K562 (cell line): ENCODE results near the gene LGALS16. TPM values are rescaled to one million over a fixed set of nuclear protein-coding genes. Genes with fewer than 3 reads are reported as not detected.

Source experiments
- ATAC-seq: fragments of 200-7000 bp; cut with Tn5 transposase; 3 replicates; pipeline ENCODE4 v1.9.1; 2020; ENCODE audit warnings: moderate library complexity
- BruUV-seq: library from RNA; stranded (reverse); fragments of 400-500 nt; replicated peaks from 2 replicates; lab custom pipeline; 2021; lab: Mats Ljungman, UMichigan
- CTCF ChIA-PET: fragments of 300-600 bp; formaldehyde crosslinking; extraction: SDS; loops from one replicate; lab custom pipeline; 2021; ENCODE audit warnings: low intra/inter-chr PET ratio; lab: Yijun Ruan, JAX
- POLR2A ChIA-PET: fragments of 300-600, 350-650 bp; sonication (Branson Sonifier 250); formaldehyde crosslinking; extraction: SDS; loops from one replicate; lab custom pipeline; 2021; ENCODE audit warnings: antibody characterized with exemption, inconsistent platforms; lab: Yijun Ruan, JAX
- DNase-seq, 4 experiments: peaks; one replicate each; pipeline versions ENCODE4 v3.0.0 to v3.0.0-alpha.2; 2011 to 2018; ENCODE audit warnings: low spot score in 3 of 4, mixed read lengths in 3 of 4; ENCODE audit errors: extremely low read depth in 1 of 4
- FAIRE-seq: peaks from 2 replicates; lab custom pipeline; 2011; peaks lifted over from hg19 to GRCh38; lab: Jason Lieb, UNC
- H2AFZ ChIP-seq: 2 replicates; pipeline ENCODE4 v1.6.0; 2011; ENCODE audit warnings: low read depth, low read length, control low read depth, inconsistent platforms
- H3K27ac ChIP-seq: fragments of 200-600 bp; 3 replicates; pipeline ENCODE4 v1.8.0; 2011; ENCODE audit warnings: low read depth, mild to moderate bottlenecking, control low read depth, inconsistent platforms, low read length, moderate library complexity, mixed read lengths; ENCODE audit errors: extremely low read depth
- H3K27me3 ChIP-seq, 2 experiments: fragments of 300-600 bp in 1 of 2; 2 replicates in 1 of 2; 3 replicates in 1 of 2; pipeline versions ENCODE4 v1.6.0 to v1.8.0; 2011; ENCODE audit warnings: inconsistent platforms in 2 of 2, low read length in 2 of 2, mild to moderate bottlenecking in 1 of 2, mixed read lengths in 1 of 2, moderate library complexity in 1 of 2; ENCODE audit not compliant: control insufficient read depth in 2 of 2, insufficient read depth in 2 of 2
- H3K36me3 ChIP-seq: fragments of 300-600 bp; 3 replicates; pipeline ENCODE4 v1.8.0; 2011; ENCODE audit warnings: mild to moderate bottlenecking, low read length, inconsistent platforms; ENCODE audit not compliant: control insufficient read depth, insufficient read depth
- H3K4me1 ChIP-seq, 2 experiments: fragments of 200-600 bp in 1 of 2; replicated peaks in 1 of 2; 2 replicates in 1 of 2; 3 replicates in 1 of 2; pipeline versions ENCODE4 v1.5.1 to v1.8.0; 2011; ENCODE audit warnings: inconsistent platforms in 2 of 2, low read length in 2 of 2, mild to moderate bottlenecking in 1 of 2, mixed read lengths in 1 of 2, moderate library complexity in 1 of 2; ENCODE audit not compliant: control insufficient read depth in 2 of 2, insufficient read depth in 2 of 2
- H3K4me2 ChIP-seq: 2 replicates; pipeline ENCODE4 v1.6.1; 2011; ENCODE audit warnings: low read length, control low read depth, inconsistent platforms, mixed read lengths; ENCODE audit not compliant: insufficient read depth
- H3K4me3 ChIP-seq: fragments of 200-600 bp; sonication (generic), shearing (Covaris generic); 2 replicates; pipeline ENCODE4 v1.5.1; 2016; ENCODE audit warnings: control low read depth, inconsistent platforms
- H3K79me2 ChIP-seq: fragments of 200-600 bp; 3 replicates; pipeline ENCODE4 v1.8.0; 2011; ENCODE audit warnings: low read length, inconsistent platforms; ENCODE audit not compliant: control insufficient read depth, insufficient read depth
- H3K9ac ChIP-seq, 2 experiments: 2 replicates each; pipeline versions ENCODE4 v1.6.0 to v1.6.1; 2011; ENCODE audit warnings: low read depth in 2 of 2, low read length in 2 of 2, control low read depth in 1 of 2, inconsistent platforms in 1 of 2, mild to moderate bottlenecking in 1 of 2, mixed read lengths in 1 of 2; ENCODE audit not compliant: insufficient read depth in 1 of 2
- H3K9me1 ChIP-seq: one replicate; pipeline ENCODE4 v1.6.0; 2011; ENCODE audit warnings: inconsistent platforms, mild to moderate bottlenecking, low read length, moderate library complexity; ENCODE audit not compliant: control insufficient read depth, insufficient read depth
- H3K9me3 ChIP-seq: replicated peaks from 2 replicates; pipeline ENCODE4 v1.5.1; 2011; ENCODE audit warnings: low read depth, low read length, inconsistent platforms; ENCODE audit not compliant: control insufficient read depth, insufficient read depth
- H4K20me1 ChIP-seq: replicated peaks from 2 replicates; pipeline ENCODE4 v1.6.1; 2011; ENCODE audit warnings: low read length, inconsistent platforms, mixed read lengths; ENCODE audit not compliant: control insufficient read depth, insufficient read depth
- DEAF1 ChIP-seq: fragments of 450-650 bp; formaldehyde crosslinking; IDR thresholded peaks from 2 replicates; pipeline ENCODE4 v1.4.0; 2020; ENCODE audit warnings: mild to moderate bottlenecking, moderate library complexity
- DPF2 ChIP-seq: fragments of 450-650 bp; IDR thresholded peaks from 2 replicates; pipeline ENCODE4 v1.6.1; 2016
- ETS2 ChIP-seq: IDR thresholded peaks from 2 replicates; pipeline ENCODE4 v1.6.1; 2016; ENCODE audit warnings: borderline replicate concordance, missing genetic modification characterization, mild to moderate bottlenecking, moderate library complexity, missing compliant biosample characterization; ENCODE audit not compliant: poor library complexity, severe bottlenecking
- MYBL2 ChIP-seq, 2 experiments: fragments of 450-650 bp in 1 of 2; sonication (generic) in 1 of 2; formaldehyde crosslinking in 1 of 2; IDR thresholded peaks; 2 replicates each; pipeline versions ENCODE4 v1.6.1 to v1.8.1; 2017 to 2022; ENCODE audit warnings: borderline replicate concordance in 1 of 2, inconsistent platforms in 1 of 2, low read depth in 1 of 2, mild to moderate bottlenecking in 1 of 2, missing genetic modification reagents in 1 of 2, moderate library complexity in 1 of 2
- NCOA2 ChIP-seq, 2 experiments: fragments of 450-650 bp; IDR thresholded peaks; 2 replicates each; pipeline ENCODE4 v1.6.1; 2018; ENCODE audit warnings: mild to moderate bottlenecking in 2 of 2, moderate library complexity in 1 of 2; ENCODE audit not compliant: partially characterized antibody in 2 of 2
- PHF20 ChIP-seq: fragments of 450-650 bp; IDR thresholded peaks from 2 replicates; pipeline ENCODE4 v1.6.1; 2018; ENCODE audit not compliant: partially characterized antibody
- PKNOX1 ChIP-seq: fragments of 450-650 bp; IDR thresholded peaks from 2 replicates; pipeline ENCODE4 v1.6.1; 2016
- SMARCC2 ChIP-seq: fragments of 450-650 bp; IDR thresholded peaks from 2 replicates; pipeline ENCODE4 v1.6.1; 2017; ENCODE audit warnings: antibody characterized with exemption, moderate library complexity, mild to moderate bottlenecking, low read depth
- TCF3 ChIP-seq: sonication (generic); formaldehyde crosslinking; IDR thresholded peaks from 2 replicates; pipeline ENCODE4 v1.4.0; 2020; ENCODE audit warnings: mild to moderate bottlenecking, missing genetic modification reagents
- ZNF551 ChIP-seq: fragments of 250-450 bp; sonication (Bioruptor Pico); IDR thresholded peaks from 2 replicates; pipeline ENCODE4 v1.5.0; 2021; ENCODE audit warnings: mild to moderate bottlenecking, moderate library complexity
- WGBS: fragments of 100-300 bp; shearing (Covaris generic); methylation state at CpG from one replicate; pipeline ENCODE4 v1.1.6; 2016; ENCODE audit warnings: low coverage, mixed read lengths; ENCODE audit not compliant: insufficient coverage; ENCODE audit errors: missing lambda C conversion rate; 5-methylcytosine and 5-hydroxymethylcytosine counted together
- in situ Hi-C: fragments of 300-500 bp; cut with MboI; formaldehyde crosslinking; loops from 4 replicates; pipeline ENCODE4 v1.15.0; 2018; ENCODE audit warnings: inconsistent platforms, mixed read lengths
- intact Hi-C: fragments of 100-400 bp; cut with micrococcal nuclease; formaldehyde crosslinking; loops from 2 replicates; pipeline ENCODE4 v1.14.2; 2022
- polyA plus RNA-seq, 8 experiments: library from polyadenylated mRNA; depleted of rRNA in 4 of 8; stranded (reverse) in 5 of 8; unstranded in 3 of 8; fragments of >200 nt; fragmentation: Nextera tagmentation in 2 of 8; fragmentation: Illumina TruSeq in 1 of 8; extraction: Ambion mirVana in 2 of 8; extraction: Trizol in 1 of 8; gene quantifications; 2 replicates each; pipeline versions ENCODE4 v1.2.1 to v1.2.3, GENCODE V29; 2011 to 2014; ENCODE audit warnings: inconsistent platforms in 1 of 8, missing spikeins in 1 of 8
- total RNA-seq, 7 experiments: library from RNA; depleted of rRNA in 6 of 7; stranded (reverse); fragments of >200 nt in 6 of 7; fragmentation: Illumina TruSeq in 2 of 7; extraction: Trizol in 2 of 7; gene quantifications; 2 replicates each; pipeline versions ENCODE4 v1.2.1 to v1.2.3, GENCODE V29; 2011 to 2021; ENCODE audit warnings: low replicate concordance in 1 of 7
- TF ChIP-seq, protein P1 (sequence below): fragments of 250-450 bp; sonication (Bioruptor Pico); IDR thresholded peaks from 2 replicates; pipeline ENCODE4 v1.8.0; 2022; ENCODE audit warnings: inconsistent platforms, mild to moderate bottlenecking, moderate library complexity, borderline replicate concordance

The LGALS16 gene
- total and polyA plus RNA-seq, 9 of the 15 experiments (the other 6 are each of a cell fraction or from before 2014, with no cell fraction given) = not detected

DNA sequence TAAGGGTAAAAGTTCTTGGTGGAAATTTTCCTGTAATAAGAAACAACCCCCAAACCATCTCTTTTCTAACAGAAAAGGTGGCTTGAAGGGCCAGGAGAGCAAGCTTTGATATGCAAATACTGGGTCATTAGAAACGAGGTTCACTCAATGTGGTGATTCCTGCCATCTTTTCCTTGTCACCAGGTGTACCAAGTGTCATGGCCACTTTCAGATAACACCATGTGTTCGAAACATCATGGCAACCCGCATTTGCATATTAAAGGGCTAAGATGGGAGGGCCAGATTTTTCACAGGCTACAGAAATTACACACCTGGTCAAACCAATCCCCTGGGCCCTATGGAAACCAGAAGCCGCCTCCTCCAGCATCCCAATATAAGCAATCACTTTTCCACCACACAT lies 15.3 kb downstream of the LGALS16 start:
- Histone ChIP-seq H2AFZ (no peak overlapping the region), H4K20me1 (no peaks in the 10 kb centered on the region), H3K36me3 (no peaks in the 10 kb centered on the region), H3K4me3 (no peak overlapping the region), H3K9ac (no peak overlapping the region), H3K4me2 (no peak overlapping the region), H3K9me3 (no peaks in the 10 kb centered on the region; the same call in 1 of the 2 replicates), H3K9me1 (no peaks in the 10 kb centered on the region), H3K27me3 (no peaks in the 10 kb centered on the region), H3K4me1 (no peaks in the 10 kb centered on the region), H3K27ac (no peak overlapping the region), H3K79me2 (no peaks in the 10 kb centered on the region)
- BruUV-seq = no TSS peak
- DNase-seq = no peak
- ChIA-PET CTCF (interaction anchor here (1.8 kb wide), 1 partner anchor 119 kb away, joined by 19 read pairs; no protein-coding TSS in a partner anchor), POLR2A (no interaction called here)
- in situ Hi-C loops = no loop called here
- no peak for TF ChIP-seq DPF2
- TF ChIP-seq, protein P1, sequence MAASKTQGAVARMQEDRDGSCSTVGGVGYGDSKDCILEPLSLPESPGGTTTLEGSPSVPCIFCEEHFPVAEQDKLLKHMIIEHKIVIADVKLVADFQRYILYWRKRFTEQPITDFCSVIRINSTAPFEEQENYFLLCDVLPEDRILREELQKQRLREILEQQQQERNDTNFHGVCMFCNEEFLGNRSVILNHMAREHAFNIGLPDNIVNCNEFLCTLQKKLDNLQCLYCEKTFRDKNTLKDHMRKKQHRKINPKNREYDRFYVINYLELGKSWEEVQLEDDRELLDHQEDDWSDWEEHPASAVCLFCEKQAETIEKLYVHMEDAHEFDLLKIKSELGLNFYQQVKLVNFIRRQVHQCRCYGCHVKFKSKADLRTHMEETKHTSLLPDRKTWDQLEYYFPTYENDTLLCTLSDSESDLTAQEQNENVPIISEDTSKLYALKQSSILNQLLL = no peak
- TF ChIP-seq ZNF551 (CRISPR knock-in tag) = no peak
- no peak for TF ChIP-seq NCOA2 (IDR thresholded peaks at IDR 0.05; ENCODE audit: partially characterized antibody in 2 of 2)
- no peak for TF ChIP-seq PKNOX1
- no peak for TF ChIP-seq TCF3 (CRISPR knock-in tag)
- no peak for TF ChIP-seq MYBL2 (IDR thresholded peaks at IDR 0.05; ENCODE audit: low read depth)
- TF ChIP-seq MYBL2 (CRISPR knock-in tag; IDR thresholded peaks at IDR 0.05; ENCODE audit: borderline replicate concordance) = no peak
- no peak for TF ChIP-seq PHF20
- TF ChIP-seq DEAF1 (CRISPR knock-in tag) = no peak
- TF ChIP-seq SMARCC2 = no peak
- no peak for TF ChIP-seq ETS2
- ATAC-seq = no peak
- intact Hi-C loops = loop anchor here (5.0 kb wide), 1 partner anchor 174 kb away; the partner anchor contains the start of gene DLL3
- 2% methylated on average over 4 of the region's 4 CpGs for WGBS
- FAIRE-seq = no peak
